ENCODE results near the gene WFIKKN2.

DNA sequence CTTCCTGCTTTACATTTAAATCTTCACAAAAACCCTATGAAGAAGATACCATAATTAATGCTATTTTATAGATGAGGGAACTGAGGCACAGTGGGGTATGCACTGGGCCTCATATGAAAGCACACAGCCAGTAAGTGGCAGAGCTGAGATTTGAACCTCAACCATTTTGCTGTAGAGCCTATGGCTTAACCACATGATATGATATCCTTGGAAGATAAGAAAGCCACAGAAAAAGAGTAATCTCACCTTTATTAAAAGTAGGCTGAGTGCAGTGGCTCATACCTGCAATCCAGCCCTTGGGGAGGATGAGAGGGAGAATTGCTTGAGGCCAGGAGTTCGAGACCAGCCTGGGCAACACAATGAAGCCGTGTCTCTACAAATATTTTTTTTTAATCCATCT lies 45.8 kb downstream of the WFIKKN2 start:
- TF ChIP-seq, protein P1, sequence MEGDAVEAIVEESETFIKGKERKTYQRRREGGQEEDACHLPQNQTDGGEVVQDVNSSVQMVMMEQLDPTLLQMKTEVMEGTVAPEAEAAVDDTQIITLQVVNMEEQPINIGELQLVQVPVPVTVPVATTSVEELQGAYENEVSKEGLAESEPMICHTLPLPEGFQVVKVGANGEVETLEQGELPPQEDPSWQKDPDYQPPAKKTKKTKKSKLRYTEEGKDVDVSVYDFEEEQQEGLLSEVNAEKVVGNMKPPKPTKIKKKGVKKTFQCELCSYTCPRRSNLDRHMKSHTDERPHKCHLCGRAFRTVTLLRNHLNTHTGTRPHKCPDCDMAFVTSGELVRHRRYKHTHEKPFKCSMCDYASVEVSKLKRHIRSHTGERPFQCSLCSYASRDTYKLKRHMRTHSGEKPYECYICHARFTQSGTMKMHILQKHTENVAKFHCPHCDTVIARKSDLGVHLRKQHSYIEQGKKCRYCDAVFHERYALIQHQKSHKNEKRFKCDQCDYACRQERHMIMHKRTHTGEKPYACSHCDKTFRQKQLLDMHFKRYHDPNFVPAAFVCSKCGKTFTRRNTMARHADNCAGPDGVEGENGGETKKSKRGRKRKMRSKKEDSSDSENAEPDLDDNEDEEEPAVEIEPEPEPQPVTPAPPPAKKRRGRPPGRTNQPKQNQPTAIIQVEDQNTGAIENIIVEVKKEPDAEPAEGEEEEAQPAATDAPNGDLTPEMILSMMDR (tag by site-specific recombination; IDR thresholded peaks at IDR 0.05): no peak
- TF ChIP-seq GLIS2 (tag by site-specific recombination; IDR thresholded peaks at IDR 0.05) (no peak), ZNF626 (tag by site-specific recombination; IDR thresholded peaks at IDR 0.05) (no peak), ZNF530 (tag by site-specific recombination; IDR thresholded peaks at IDR 0.05; ENCODE audit: low read depth) (no peak), HOXA7 (CRISPR knock-in tag; IDR thresholded peaks at IDR 0.05; ENCODE audit: borderline replicate concordance) (no peak)
- TF ChIP-seq, protein P2, sequence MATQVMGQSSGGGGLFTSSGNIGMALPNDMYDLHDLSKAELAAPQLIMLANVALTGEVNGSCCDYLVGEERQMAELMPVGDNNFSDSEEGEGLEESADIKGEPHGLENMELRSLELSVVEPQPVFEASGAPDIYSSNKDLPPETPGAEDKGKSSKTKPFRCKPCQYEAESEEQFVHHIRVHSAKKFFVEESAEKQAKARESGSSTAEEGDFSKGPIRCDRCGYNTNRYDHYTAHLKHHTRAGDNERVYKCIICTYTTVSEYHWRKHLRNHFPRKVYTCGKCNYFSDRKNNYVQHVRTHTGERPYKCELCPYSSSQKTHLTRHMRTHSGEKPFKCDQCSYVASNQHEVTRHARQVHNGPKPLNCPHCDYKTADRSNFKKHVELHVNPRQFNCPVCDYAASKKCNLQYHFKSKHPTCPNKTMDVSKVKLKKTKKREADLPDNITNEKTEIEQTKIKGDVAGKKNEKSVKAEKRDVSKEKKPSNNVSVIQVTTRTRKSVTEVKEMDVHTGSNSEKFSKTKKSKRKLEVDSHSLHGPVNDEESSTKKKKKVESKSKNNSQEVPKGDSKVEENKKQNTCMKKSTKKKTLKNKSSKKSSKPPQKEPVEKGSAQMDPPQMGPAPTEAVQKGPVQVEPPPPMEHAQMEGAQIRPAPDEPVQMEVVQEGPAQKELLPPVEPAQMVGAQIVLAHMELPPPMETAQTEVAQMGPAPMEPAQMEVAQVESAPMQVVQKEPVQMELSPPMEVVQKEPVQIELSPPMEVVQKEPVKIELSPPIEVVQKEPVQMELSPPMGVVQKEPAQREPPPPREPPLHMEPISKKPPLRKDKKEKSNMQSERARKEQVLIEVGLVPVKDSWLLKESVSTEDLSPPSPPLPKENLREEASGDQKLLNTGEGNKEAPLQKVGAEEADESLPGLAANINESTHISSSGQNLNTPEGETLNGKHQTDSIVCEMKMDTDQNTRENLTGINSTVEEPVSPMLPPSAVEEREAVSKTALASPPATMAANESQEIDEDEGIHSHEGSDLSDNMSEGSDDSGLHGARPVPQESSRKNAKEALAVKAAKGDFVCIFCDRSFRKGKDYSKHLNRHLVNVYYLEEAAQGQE (tag by site-specific recombination; IDR thresholded peaks at IDR 0.05): no peak

Measured in HEK293 (cell line).